Measurements from ENCODE around the gene HMGXB3. TPM values are rescaled to one million over a fixed set of nuclear protein-coding genes. Genes with fewer than 3 reads are reported as not detected.

Gene HMGXB3
- total RNA-seq, 1 experiment from 2014 or later, result 26.9 TPM

DNA sequence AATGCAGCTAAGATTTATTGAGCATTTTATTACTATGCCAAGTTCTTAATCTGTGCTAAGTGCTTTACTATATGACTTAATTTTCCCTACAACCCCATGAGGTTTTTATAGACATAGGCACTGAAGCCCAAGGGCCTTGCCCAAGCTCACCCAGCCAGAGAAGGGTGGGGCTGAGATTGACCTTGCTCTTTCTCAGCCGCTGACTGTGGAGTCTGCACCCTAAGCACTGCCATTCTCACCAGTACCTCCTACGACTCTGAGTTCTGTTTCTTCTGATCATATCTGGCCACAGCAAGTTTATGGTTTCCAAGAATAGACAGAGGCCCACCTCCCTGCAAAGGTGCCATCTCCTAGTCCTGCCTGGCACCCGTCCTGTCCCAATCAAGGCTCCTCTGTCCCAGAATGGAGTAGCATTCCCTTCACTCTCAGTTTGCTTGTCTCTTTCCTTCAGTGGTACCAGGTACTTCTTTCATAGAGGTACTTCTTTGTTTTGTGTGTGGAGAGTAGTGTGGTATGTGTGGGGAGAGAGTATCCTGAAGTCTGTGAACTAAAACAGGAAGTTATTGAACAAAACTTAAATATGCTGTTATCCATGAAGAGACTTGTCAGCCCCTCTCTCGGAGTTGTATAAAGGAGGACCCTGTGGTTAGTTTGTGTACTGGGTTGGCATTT, 43.3 kb downstream of the HMGXB3 start:
- H3K23me2 ChIP-seq (ENCODE audit: insufficient read length, low read depth, low read length, poor library complexity, severe bottlenecking), result no peaks in the 10 kb centered on the region
- no peak overlapping the region for H4K5ac ChIP-seq (ENCODE audit: insufficient read length, low read depth, low read length)
- no peak overlapping the region for H2BK120ac ChIP-seq (ENCODE audit: low read depth, low read length, poor library complexity, severe bottlenecking)
- no peak overlapping the region for H2AFZ ChIP-seq (ENCODE audit: low read length)
- H3K79me2 ChIP-seq (ENCODE audit: insufficient read depth, low read length), result no peaks in the 10 kb centered on the region
- H3K23ac ChIP-seq (ENCODE audit: insufficient read length, low read depth, low read length), result no peak overlapping the region
- no peak overlapping the region for H3T11ph ChIP-seq (ENCODE audit: low read length)
- H2BK12ac ChIP-seq (ENCODE audit: insufficient read length, low read depth, low read length), result no peak overlapping the region
- no peaks in the 10 kb centered on the region for H3K9me3 ChIP-seq (ENCODE audit: control insufficient read depth, low read depth, low read length)
- H3K9ac ChIP-seq (ENCODE audit: extremely low read depth, insufficient read length, low read length), result no peak overlapping the region
- no peak overlapping the region for H2BK20ac ChIP-seq (ENCODE audit: low read depth, low read length, poor library complexity, severe bottlenecking)
- no peak for DNase-seq
- TF ChIP-seq, protein P1, sequence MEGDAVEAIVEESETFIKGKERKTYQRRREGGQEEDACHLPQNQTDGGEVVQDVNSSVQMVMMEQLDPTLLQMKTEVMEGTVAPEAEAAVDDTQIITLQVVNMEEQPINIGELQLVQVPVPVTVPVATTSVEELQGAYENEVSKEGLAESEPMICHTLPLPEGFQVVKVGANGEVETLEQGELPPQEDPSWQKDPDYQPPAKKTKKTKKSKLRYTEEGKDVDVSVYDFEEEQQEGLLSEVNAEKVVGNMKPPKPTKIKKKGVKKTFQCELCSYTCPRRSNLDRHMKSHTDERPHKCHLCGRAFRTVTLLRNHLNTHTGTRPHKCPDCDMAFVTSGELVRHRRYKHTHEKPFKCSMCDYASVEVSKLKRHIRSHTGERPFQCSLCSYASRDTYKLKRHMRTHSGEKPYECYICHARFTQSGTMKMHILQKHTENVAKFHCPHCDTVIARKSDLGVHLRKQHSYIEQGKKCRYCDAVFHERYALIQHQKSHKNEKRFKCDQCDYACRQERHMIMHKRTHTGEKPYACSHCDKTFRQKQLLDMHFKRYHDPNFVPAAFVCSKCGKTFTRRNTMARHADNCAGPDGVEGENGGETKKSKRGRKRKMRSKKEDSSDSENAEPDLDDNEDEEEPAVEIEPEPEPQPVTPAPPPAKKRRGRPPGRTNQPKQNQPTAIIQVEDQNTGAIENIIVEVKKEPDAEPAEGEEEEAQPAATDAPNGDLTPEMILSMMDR (conservative IDR thresholded peaks at IDR 0.05), result no peak
- H2BK15ac ChIP-seq (ENCODE audit: low read depth, low read length), result no peak overlapping the region
- no peak overlapping the region for H3K14ac ChIP-seq (ENCODE audit: insufficient read depth, low read length)
- H3K27me3 ChIP-seq (ENCODE audit: insufficient read depth, low read length), result no peaks in the 10 kb centered on the region
- H3K4me2 ChIP-seq (ENCODE audit: insufficient read depth, insufficient read length, low read length), result no peak overlapping the region
- no peak overlapping the region for H2AK5ac ChIP-seq (ENCODE audit: insufficient read length, low read length)
- Mint-ChIP-seq H3K36me3 (ENCODE audit: insufficient read depth in 1 of 3, low read depth in 3 of 3) (peaks cover 22 to 87% (median 69%) of the 10 kb centered on the region in 3 experiments; a peak in 6 of 7 replicates), H3K27ac (peak overlapping the region in 2 of 3 experiments; percentile 26 to 41; a peak in 2 of 7 replicates), H3K4me1 (peaks cover 5 to 11% of the 10 kb centered on the region in 2 experiments), H3K27me3 (ENCODE audit: low read depth) (no peaks in the 10 kb centered on the region), H3K9me3 (no peaks in the 10 kb centered on the region), H3K4me3 (no peak overlapping the region)
- H4K8ac ChIP-seq (replicated peaks; ENCODE audit: insufficient read length, low read depth, low read length), result no peak overlapping the region
- H3K27ac ChIP-seq (ENCODE audit: insufficient read length, low read depth, low read length), result no peak overlapping the region
- no peak overlapping the region for H2BK5ac ChIP-seq (ENCODE audit: insufficient read length, low read length)
- no peaks in the 10 kb centered on the region for H3K79me1 ChIP-seq (ENCODE audit: insufficient read depth, low read depth, low read length, poor library complexity, severe bottlenecking)
- no peaks in the 10 kb centered on the region; the same call in 1 of the 2 replicates for H3K4me1 ChIP-seq (ENCODE audit: insufficient read depth, low read length)
- no peak overlapping the region for H3K4ac ChIP-seq (ENCODE audit: low read depth, low read length)
- H3K56ac ChIP-seq (ENCODE audit: insufficient read length, low read depth, low read length), result no peak overlapping the region
- H4K20me1 ChIP-seq (ENCODE audit: control insufficient read depth, insufficient read depth, insufficient read length), result no peaks in the 10 kb centered on the region
- H4K91ac ChIP-seq (ENCODE audit: insufficient read length, low read depth, low read length), result no peak overlapping the region
- H3K18ac ChIP-seq (ENCODE audit: insufficient read length, low read depth, low read length), result no peak overlapping the region
- no CpG with 5 or more reads among the region's 4 CpGs for WGBS (ENCODE audit: extremely low coverage, insufficient read length, low lambda C conversion rate)

All from H9 (cell line).